Measurements from ENCODE around the gene HECA. TPM values are rescaled to one million over a fixed set of nuclear protein-coding genes. Genes with fewer than 3 reads are reported as not detected.

HECA gene
- total and polyA plus RNA-seq, 2 of the 4 experiments (the other 2 are of a cell fraction), result 3.1 to 4.3 TPM

GRCh38 chr6:139133262-139134063, 1.4 kb upstream of the HECA start:
- ATAC-seq (ENCODE audit: low read depth) (no peak), DNase-seq (no peak)
- Histone ChIP-seq H3K79me1 (ENCODE audit: low read depth in 1 of 2, low read length in 2 of 2) (peaks cover 9 to 13% of the 10 kb centered on the region in 2 experiments; a peak in 2 of 4 replicates), H3K27me3 (ENCODE audit: control insufficient read depth, insufficient read depth, low read length) (no peaks in the 10 kb centered on the region; the same call in 1 of the 2 replicates), H4K20me1 (ENCODE audit: insufficient read depth, low read length) (no peaks in the 10 kb centered on the region; the same call in 1 of the 2 replicates), H3K9ac (ENCODE audit: low read depth, low read length) (no peak overlapping the region), H3K4me3 (ENCODE audit: insufficient read depth, low read depth, low read length) (no peak overlapping the region), H3K56ac (ENCODE audit: extremely low read depth, insufficient read depth, low read length) (no peak overlapping the region), H3K4me2 (ENCODE audit: low read depth, low read length) (no peak overlapping the region), H3K36me3 (ENCODE audit: control insufficient read depth, insufficient read depth, low read length) (no peaks in the 10 kb centered on the region), H4K8ac (ENCODE audit: low read depth in 2 of 2, low read length in 2 of 2) (no peak overlapping the region), H3K14ac (replicated peaks; ENCODE audit: low read depth, low read length) (no peak overlapping the region), H4K5ac (ENCODE audit: low read depth, low read length) (no peak overlapping the region), H2BK15ac (ENCODE audit: low read depth, low read length) (no peak overlapping the region), H3K9me1 (ENCODE audit: insufficient read depth, low read length) (no peaks in the 10 kb centered on the region), H2BK5ac (ENCODE audit: low read depth, low read length, poor library complexity, severe bottlenecking) (no peak overlapping the region), H2AFZ (replicated peaks; ENCODE audit: low read length, poor library complexity) (no peak overlapping the region), H2AK5ac (ENCODE audit: low read depth, low read length) (no peak overlapping the region), H2BK120ac (ENCODE audit: low read depth, low read length) (no peak overlapping the region), H3K23ac (ENCODE audit: low read depth, low read length) (no peak overlapping the region), H3K27ac (ENCODE audit: insufficient read depth, low read length) (no peak overlapping the region), H3K4ac (ENCODE audit: low read depth, low read length) (no peak overlapping the region), H2BK20ac (ENCODE audit: low read depth, low read length) (no peak overlapping the region), H3K4me1 (ENCODE audit: control insufficient read depth, insufficient read depth, low read length) (peaks cover 1% of the 10 kb centered on the region; the same call in 1 of the 2 replicates), H3K9me3 (ENCODE audit: control insufficient read depth, insufficient read depth, low read length) (no peaks in the 10 kb centered on the region), H4K91ac (ENCODE audit: insufficient read depth, low read depth, low read length) (no peak overlapping the region), H3K18ac (ENCODE audit: low read depth, low read length) (no peak overlapping the region), H2AK9ac (replicated peaks; ENCODE audit: low read depth, low read length, poor library complexity) (no peak overlapping the region)
- no TSS peak for BruUV-seq (replicated peaks)
- WGBS, 2 experiments (ENCODE audit: extremely low coverage in 2 of 2, insufficient read length in 1 of 2), result no CpG with 5 or more reads among the region's 11 CpGs
- dilution Hi-C loops (cut with HindIII; ENCODE audit: low sequenced_read_pairs, unreplicated experiment), result no loop called here
- no peak for TF ChIP-seq RCOR1 (IDR thresholded peaks at IDR 0.05; ENCODE audit: insufficient replicate concordance, low read length)
- no peak for TF ChIP-seq RFX5 (IDR thresholded peaks at IDR 0.05; ENCODE audit: low read depth, low read length)
- TF ChIP-seq BHLHE40 (IDR thresholded peaks at IDR 0.05; ENCODE audit: low read depth, low read length), result no peak
- no peak for TF ChIP-seq FOS (IDR thresholded peaks at IDR 0.05; ENCODE audit: low read depth, low read length)
- TF ChIP-seq CHD1 (IDR thresholded peaks at IDR 0.05; ENCODE audit: low read depth, low read length), result no peak
- TF ChIP-seq MAFK (IDR thresholded peaks at IDR 0.05; ENCODE audit: low read depth, low read length), result no peak
- TF ChIP-seq ELK1 (IDR thresholded peaks at IDR 0.05; ENCODE audit: borderline replicate concordance, low read depth, low read length), result no peak
- TF ChIP-seq MAZ (IDR thresholded peaks at IDR 0.05; ENCODE audit: borderline replicate concordance, low read depth, low read length), result no peak
- TF ChIP-seq SMC3 (IDR thresholded peaks at IDR 0.05; ENCODE audit: low read depth, low read length), result no peak
- no peak for TF ChIP-seq CEBPB (IDR thresholded peaks at IDR 0.05; ENCODE audit: low read depth, low read length)
- TF ChIP-seq POLR2A (IDR thresholded peaks at IDR 0.05; ENCODE audit: low read depth, low read length), result no peak
- ChIA-PET CTCF (interaction anchor here (0.6 kb wide), 1 partner anchor 1143 kb away, joined by 4 read pairs; no protein-coding TSS in a partner anchor), POLR2A (ENCODE audit: unreplicated experiment) (no interaction called here)
- in situ Hi-C loops (cut with MboI; ENCODE audit: low sequenced_read_pairs), result no loop called here
- intact Hi-C loops (cut with micrococcal nuclease), result no loop called here
